DND-41 (cell line): Measurements from ENCODE around the gene PSD2.

Experiments
- ATAC-seq: fragments of 200-7000 bp; cut with Tn5 transposase; 3 replicates; pipeline ENCODE4 v1.9.1; 2021; ENCODE audit warnings: low read depth; ENCODE audit not compliant: insufficient read depth
- DNase-seq: peaks from one replicate; pipeline ENCODE4 v3.0.0-alpha.2; 2020
- H2AFZ ChIP-seq: 2 replicates; pipeline ENCODE4 v1.6.0; 2012; ENCODE audit warnings: low read depth, low read length
- H3K27ac ChIP-seq: 2 replicates; pipeline ENCODE4 v1.5.1; 2012; ENCODE audit warnings: low read length, inconsistent platforms
- H3K27me3 ChIP-seq: fragments of 200-600 bp; sonication (generic); 2 replicates; pipeline ENCODE4 v1.6.0; 2012; ENCODE audit warnings: low read length, mild to moderate bottlenecking, inconsistent platforms; ENCODE audit not compliant: insufficient read depth, poor library complexity
- H3K36me3 ChIP-seq: 2 replicates; pipeline ENCODE4 v1.5.1; 2012; ENCODE audit warnings: low read length, inconsistent platforms; ENCODE audit not compliant: insufficient read depth
- H3K4me1 ChIP-seq: 2 replicates; pipeline ENCODE4 v1.5.1; 2012; ENCODE audit warnings: mild to moderate bottlenecking, low read length; ENCODE audit not compliant: insufficient read depth
- H3K4me2 ChIP-seq: 2 replicates; pipeline ENCODE4 v1.6.0; 2012; ENCODE audit warnings: mild to moderate bottlenecking, moderate library complexity, low read length, inconsistent platforms; ENCODE audit not compliant: insufficient read depth
- H3K4me3 ChIP-seq, 2 experiments: fragments of 200-600 bp in 1 of 2; shearing (Covaris generic) in 1 of 2; 2 replicates each; pipeline ENCODE4 v1.5.1; 2012 to 2016; ENCODE audit warnings: inconsistent platforms in 2 of 2, low read length in 2 of 2, mild to moderate bottlenecking in 2 of 2, low read depth in 1 of 2, moderate library complexity in 1 of 2
- H3K79me2 ChIP-seq: 2 replicates; pipeline ENCODE4 v1.6.0; 2012; ENCODE audit warnings: low read length, inconsistent platforms; ENCODE audit not compliant: insufficient read depth
- H3K9ac ChIP-seq: 2 replicates; pipeline ENCODE4 v1.6.0; 2012; ENCODE audit warnings: low read depth, mild to moderate bottlenecking, inconsistent platforms, low read length, moderate library complexity
- H3K9me3 ChIP-seq: 2 replicates; pipeline ENCODE4 v1.5.1; 2012; ENCODE audit warnings: low read length, moderate library complexity, mild to moderate bottlenecking, inconsistent platforms; ENCODE audit not compliant: insufficient read depth, severe bottlenecking
- H4K20me1 ChIP-seq: 2 replicates; pipeline ENCODE4 v1.6.0; 2012; ENCODE audit warnings: low read length; ENCODE audit not compliant: insufficient read depth
- CTCF ChIP-seq: IDR thresholded peaks from 2 replicates; pipeline ENCODE4 v1.5.1; 2012; ENCODE audit warnings: borderline replicate concordance, low read length, moderate library complexity, mild to moderate bottlenecking; ENCODE audit not compliant: poor library complexity, severe bottlenecking; ENCODE audit errors: extremely low read depth
- EZH2 ChIP-seq: IDR thresholded peaks from 3 replicates; pipeline ENCODE4 v1.6.1; 2012; ENCODE audit warnings: borderline replicate concordance, low read depth, mild to moderate bottlenecking, moderate library complexity, low read length, inconsistent platforms; ENCODE audit not compliant: severe bottlenecking

The PSD2 gene

GRCh38 chr5:139772089-139772791, 23.4 kb upstream of the PSD2 start:
- H4K20me1 ChIP-seq, result no peaks in the 10 kb centered on the region
- no peak overlapping the region for H3K4me3 ChIP-seq
- no peak overlapping the region for H3K4me2 ChIP-seq
- H3K36me3 ChIP-seq, result no peaks in the 10 kb centered on the region
- no peak overlapping the region for H3K9ac ChIP-seq
- TF ChIP-seq EZH2 (no peak), CTCF (no peak)
- no peak overlapping the region for H3K27ac ChIP-seq
- H3K4me1 ChIP-seq, result no peaks in the 10 kb centered on the region
- DNase-seq (no peak), ATAC-seq (no peak)
- no peaks in the 10 kb centered on the region for H3K27me3 ChIP-seq
- H2AFZ ChIP-seq, result no peak overlapping the region
- H3K79me2 ChIP-seq, result no peaks in the 10 kb centered on the region
- H3K9me3 ChIP-seq, result no peaks in the 10 kb centered on the region

GRCh38 chr5:139772927-139773690, 22.5 kb upstream of the PSD2 start:
- H3K79me2 ChIP-seq, result no peaks in the 10 kb centered on the region
- ATAC-seq, result no peak
- no peak overlapping the region for H2AFZ ChIP-seq
- no peak for DNase-seq
- H3K27me3 ChIP-seq, result no peaks in the 10 kb centered on the region
- no peak overlapping the region for H3K9ac ChIP-seq
- no peaks in the 10 kb centered on the region for H3K9me3 ChIP-seq
- no peaks in the 10 kb centered on the region for H4K20me1 ChIP-seq
- TF ChIP-seq EZH2, result no peak
- TF ChIP-seq CTCF, result no peak
- H3K4me2 ChIP-seq, result no peak overlapping the region
- no peak overlapping the region for H3K27ac ChIP-seq
- H3K4me3 ChIP-seq, result no peak overlapping the region
- H3K36me3 ChIP-seq, result no peaks in the 10 kb centered on the region
- H3K4me1 ChIP-seq, result no peaks in the 10 kb centered on the region

DNA sequence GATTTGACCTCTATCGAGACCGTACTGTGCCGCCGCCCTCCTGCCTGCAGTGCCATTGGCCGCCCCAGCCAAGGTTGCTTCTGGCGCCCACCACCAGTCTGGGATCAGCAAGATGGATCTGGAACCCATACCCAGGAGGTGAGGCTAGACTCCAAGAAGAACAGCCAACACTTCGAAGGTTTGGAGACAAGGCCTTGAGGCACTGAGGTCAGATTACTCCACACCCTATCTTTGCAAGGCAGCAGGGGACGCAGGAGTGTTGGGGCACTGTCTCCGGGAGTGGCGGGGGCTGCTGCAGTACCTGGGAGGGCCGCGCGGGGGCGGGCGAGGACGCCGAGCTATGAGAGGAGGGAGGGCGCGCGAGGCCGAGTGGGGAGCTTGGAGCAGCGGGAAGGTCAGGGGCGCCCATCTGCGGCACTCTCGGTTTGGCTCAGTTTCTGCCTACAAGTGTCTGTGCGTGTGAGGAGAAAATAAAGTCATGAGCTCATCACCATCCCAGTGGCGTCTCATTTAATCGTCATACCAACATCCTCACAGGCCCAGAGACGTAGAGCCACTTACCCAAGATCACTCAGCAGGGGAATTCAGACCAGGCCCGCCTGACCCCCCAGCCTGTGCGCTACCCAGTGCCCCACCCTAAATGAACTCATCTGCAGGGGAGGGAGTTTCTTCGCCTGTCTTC, 20.5 kb upstream of the PSD2 start:
- Histone ChIP-seq H2AFZ (no peak overlapping the region), H3K79me2 (no peaks in the 10 kb centered on the region), H3K27ac (no peak overlapping the region), H3K9me3 (no peaks in the 10 kb centered on the region), H3K4me3 (no peak overlapping the region), H3K4me2 (no peak overlapping the region), H3K27me3 (no peaks in the 10 kb centered on the region), H4K20me1 (no peaks in the 10 kb centered on the region), H3K4me1 (no peaks in the 10 kb centered on the region), H3K36me3 (no peaks in the 10 kb centered on the region), H3K9ac (no peak overlapping the region)
- DNase-seq (peak; percentile 70), ATAC-seq (peak; percentile 92)
- TF ChIP-seq CTCF, result peak; percentile 84
- TF ChIP-seq EZH2, result no peak
